ENCODE data around the gene BZW2. TPM values are rescaled to one million over a fixed set of nuclear protein-coding genes. Genes with fewer than 3 reads are reported as not detected.
"Not testable (repeated sequence)": the region's sequence is repeated elsewhere in the genome, so short reads cannot be mapped to it uniquely, and the experiment has no call there.

BZW2 gene
- total RNA-seq, 2 donors from 2014 or later: 19.5 to 40.9 TPM

DNA sequence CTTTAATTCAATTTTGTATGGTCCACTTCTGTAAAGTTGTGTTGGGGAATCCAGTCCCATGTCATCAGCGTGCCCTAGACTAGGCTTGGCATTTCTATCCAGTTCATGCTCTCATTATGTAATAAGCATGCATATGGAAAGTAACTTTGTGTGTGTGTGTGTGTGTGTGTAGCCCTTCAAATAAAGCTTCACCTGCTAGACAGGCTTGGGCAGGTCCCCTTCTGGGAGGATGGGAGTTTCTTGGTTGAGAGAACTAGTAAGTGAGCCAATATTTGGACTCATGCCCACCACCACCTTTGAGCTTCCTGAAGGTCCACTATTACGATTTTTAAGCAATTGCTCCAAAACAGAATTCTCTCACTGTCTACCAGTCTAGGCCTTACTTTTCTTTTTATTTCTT is 6.9 kb downstream of the BZW2 start:
- H3K27ac ChIP-seq: no peak overlapping the region
- DNase-seq (ENCODE audit: low spot score) (no peak), ATAC-seq (ENCODE audit: insufficient number of reproducible peaks, low FRiP score, low read depth) (no peak)
- H3K9me3 ChIP-seq: no peaks in the 10 kb centered on the region
- TF ChIP-seq, protein P1, sequence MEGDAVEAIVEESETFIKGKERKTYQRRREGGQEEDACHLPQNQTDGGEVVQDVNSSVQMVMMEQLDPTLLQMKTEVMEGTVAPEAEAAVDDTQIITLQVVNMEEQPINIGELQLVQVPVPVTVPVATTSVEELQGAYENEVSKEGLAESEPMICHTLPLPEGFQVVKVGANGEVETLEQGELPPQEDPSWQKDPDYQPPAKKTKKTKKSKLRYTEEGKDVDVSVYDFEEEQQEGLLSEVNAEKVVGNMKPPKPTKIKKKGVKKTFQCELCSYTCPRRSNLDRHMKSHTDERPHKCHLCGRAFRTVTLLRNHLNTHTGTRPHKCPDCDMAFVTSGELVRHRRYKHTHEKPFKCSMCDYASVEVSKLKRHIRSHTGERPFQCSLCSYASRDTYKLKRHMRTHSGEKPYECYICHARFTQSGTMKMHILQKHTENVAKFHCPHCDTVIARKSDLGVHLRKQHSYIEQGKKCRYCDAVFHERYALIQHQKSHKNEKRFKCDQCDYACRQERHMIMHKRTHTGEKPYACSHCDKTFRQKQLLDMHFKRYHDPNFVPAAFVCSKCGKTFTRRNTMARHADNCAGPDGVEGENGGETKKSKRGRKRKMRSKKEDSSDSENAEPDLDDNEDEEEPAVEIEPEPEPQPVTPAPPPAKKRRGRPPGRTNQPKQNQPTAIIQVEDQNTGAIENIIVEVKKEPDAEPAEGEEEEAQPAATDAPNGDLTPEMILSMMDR (IDR thresholded peaks at IDR 0.05): no peak
- no peak overlapping the region for H3K4me3 ChIP-seq
- no peaks in the 10 kb centered on the region for H3K36me3 ChIP-seq
- peaks cover 6 to 9% of the 10 kb centered on the region in 2 donors for H3K4me1 ChIP-seq (ENCODE audit: control insufficient read depth in 1 of 2, low read depth in 2 of 2)
- no peaks in the 10 kb centered on the region for H3K27me3 ChIP-seq (replicated peaks; ENCODE audit: insufficient read depth)

DNA sequence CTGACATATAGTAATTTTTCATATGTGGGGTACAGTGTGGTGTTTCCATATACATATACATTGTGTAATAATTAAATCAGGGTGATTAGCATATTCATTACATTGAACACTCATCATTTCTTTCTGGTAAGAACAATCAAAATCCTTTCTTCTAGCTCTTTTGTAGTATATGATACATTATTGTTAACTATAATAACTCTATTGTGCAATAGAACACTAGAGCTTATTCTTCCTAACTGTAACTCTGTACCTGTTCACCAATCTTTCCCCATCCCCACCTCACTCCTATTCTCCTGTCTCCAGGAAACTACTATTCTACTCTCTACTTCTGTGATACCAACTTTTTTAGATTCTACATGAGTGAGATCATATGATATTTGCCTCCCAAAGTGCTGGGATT is 9.4 kb downstream of the BZW2 start:
- no peak overlapping the region for H3K27ac ChIP-seq
- H3K4me1 ChIP-seq (ENCODE audit: control insufficient read depth in 1 of 2, low read depth in 2 of 2): no peaks in the 10 kb centered on the region
- TF ChIP-seq, protein P1 (IDR thresholded peaks at IDR 0.05): no peak
- ATAC-seq (ENCODE audit: insufficient number of reproducible peaks, low FRiP score, low read depth) (no peak), DNase-seq (ENCODE audit: low spot score) (no peak)
- no peaks in the 10 kb centered on the region for H3K27me3 ChIP-seq (replicated peaks; ENCODE audit: insufficient read depth)
- H3K9me3 ChIP-seq: no peaks in the 10 kb centered on the region
- H3K4me3 ChIP-seq: no peak overlapping the region
- H3K36me3 ChIP-seq: no peaks in the 10 kb centered on the region

DNA sequence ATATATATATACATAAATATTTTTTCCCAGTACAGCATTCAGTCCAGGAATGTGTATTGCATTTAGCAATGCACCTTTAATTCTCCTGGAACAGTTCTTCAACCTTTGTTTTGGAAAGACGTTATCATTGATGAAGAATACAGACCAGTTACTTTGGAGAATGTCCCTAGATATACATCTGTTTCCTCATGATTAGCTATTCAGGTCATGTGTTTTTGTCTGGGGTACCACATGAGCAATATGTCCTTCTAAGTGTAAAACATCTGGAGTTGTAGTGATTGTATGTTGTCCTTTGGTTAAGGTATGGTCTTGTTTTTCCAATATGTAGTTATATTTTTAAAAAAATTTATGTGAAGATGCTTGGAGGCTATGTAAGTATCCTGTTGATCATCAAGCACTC is 10.2 kb downstream of the BZW2 start:
- no peak overlapping the region for H3K4me3 ChIP-seq
- no peaks in the 10 kb centered on the region for H3K27me3 ChIP-seq (replicated peaks; ENCODE audit: insufficient read depth)
- no peak overlapping the region for H3K27ac ChIP-seq
- TF ChIP-seq, protein P1 (IDR thresholded peaks at IDR 0.05): no peak
- H3K9me3 ChIP-seq: no peaks in the 10 kb centered on the region
- ATAC-seq (ENCODE audit: insufficient number of reproducible peaks, low FRiP score, low read depth) (no peak), DNase-seq (ENCODE audit: low spot score) (no peak)
- no peaks in the 10 kb centered on the region for H3K36me3 ChIP-seq
- peaks cover 4 to 6% of the 10 kb centered on the region in 2 donors for H3K4me1 ChIP-seq (ENCODE audit: control insufficient read depth in 1 of 2, low read depth in 2 of 2)

DNA sequence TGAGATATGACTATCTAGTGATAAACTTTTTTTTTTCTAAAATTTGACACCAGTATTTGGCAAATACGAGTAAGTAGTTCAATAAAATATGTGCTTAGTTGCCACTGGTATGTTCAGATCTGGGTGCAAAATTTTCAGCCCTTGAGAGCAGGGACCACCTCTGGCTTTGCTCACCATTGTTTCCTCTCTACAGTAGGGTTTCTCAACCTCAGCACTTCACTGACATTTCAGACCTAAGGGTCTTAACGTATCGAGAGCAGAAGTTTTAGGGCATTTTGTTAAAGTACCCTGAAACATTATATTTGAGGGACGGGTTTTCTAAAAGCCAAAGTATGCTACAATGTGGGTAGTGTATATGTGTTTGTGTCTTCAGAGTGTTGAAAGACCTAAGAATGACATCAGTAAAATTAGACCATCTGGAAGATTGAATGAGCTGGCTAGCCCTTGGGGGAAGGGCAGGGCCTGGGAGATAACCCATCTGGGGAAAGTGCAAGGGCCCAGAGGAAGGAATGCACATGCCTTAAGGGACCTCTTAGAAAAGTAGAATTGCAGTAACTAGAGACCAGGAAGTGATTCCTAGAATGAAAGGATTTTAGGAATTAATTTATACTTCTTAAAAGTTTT is 11.8 kb downstream of the BZW2 start:
- ATAC-seq (ENCODE audit: insufficient number of reproducible peaks, low FRiP score, low read depth): no peak
- peaks cover 15 to 17% of the 10 kb centered on the region in 2 donors for H3K4me1 ChIP-seq (ENCODE audit: control insufficient read depth in 1 of 2, low read depth in 2 of 2)
- no peaks in the 10 kb centered on the region for H3K27me3 ChIP-seq (replicated peaks; ENCODE audit: insufficient read depth)

DNA sequence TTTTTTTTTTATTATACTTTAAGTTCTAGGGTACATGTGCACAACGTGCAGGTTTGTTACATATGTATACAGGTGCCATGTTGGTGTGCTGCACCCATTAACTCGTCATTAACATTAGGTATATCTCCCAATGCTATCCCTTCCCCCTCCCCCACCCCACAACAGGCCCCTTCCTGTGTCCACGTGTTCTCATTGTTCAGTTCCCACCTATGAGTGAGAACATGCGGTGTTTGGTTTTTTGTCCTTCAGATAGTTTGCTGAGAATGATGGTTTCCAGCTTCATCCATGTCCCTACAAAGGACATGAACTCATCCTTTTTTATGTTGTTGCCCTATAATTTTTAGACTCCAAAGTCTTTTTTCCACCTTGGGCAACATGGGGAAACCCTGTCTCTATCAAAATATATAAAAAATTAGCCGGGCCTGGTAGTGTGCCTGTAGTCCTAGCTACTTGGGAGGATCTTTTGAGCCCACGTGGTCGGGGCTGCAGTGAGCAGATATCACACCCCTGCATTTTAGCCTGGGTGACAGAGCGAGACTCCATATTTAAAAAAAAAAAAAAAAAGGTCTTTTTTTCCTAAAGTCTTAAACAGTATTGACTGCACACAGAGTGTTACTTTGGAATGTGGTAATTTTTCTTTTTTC is 14.0 kb downstream of the BZW2 start:
- H3K27me3 ChIP-seq (replicated peaks; ENCODE audit: insufficient read depth); ATAC-seq (ENCODE audit: insufficient number of reproducible peaks, low FRiP score, low read depth); H3K27ac ChIP-seq; DNase-seq (ENCODE audit: low spot score); H3K9me3 ChIP-seq; H3K36me3 ChIP-seq; H3K4me3 ChIP-seq: not testable (repeated sequence)
- peaks cover 18% of the 10 kb centered on the region in 2 donors for H3K4me1 ChIP-seq (ENCODE audit: control insufficient read depth in 1 of 2, low read depth in 2 of 2)

More for the DNA sequence above, 11.8 kb downstream of the BZW2 start:
- DNase-seq (ENCODE audit: low spot score): no peak
- H3K36me3 ChIP-seq: no peaks in the 10 kb centered on the region
- H3K27ac ChIP-seq: no peak overlapping the region
- no peaks in the 10 kb centered on the region for H3K9me3 ChIP-seq
- no peak overlapping the region for H3K4me3 ChIP-seq
- TF ChIP-seq, protein P1 (IDR thresholded peaks at IDR 0.05): no peak
